ENCODE results near the gene GPR107. TPM values are rescaled to one million over a fixed set of nuclear protein-coding genes. Genes with fewer than 3 reads are reported as not detected.

Gene GPR107
- total and polyA plus RNA-seq, 2 of the 8 experiments (the other 6 are each of a cell fraction or from before 2014, with no cell fraction given), result 19.3 to 30.7 TPM

DNA sequence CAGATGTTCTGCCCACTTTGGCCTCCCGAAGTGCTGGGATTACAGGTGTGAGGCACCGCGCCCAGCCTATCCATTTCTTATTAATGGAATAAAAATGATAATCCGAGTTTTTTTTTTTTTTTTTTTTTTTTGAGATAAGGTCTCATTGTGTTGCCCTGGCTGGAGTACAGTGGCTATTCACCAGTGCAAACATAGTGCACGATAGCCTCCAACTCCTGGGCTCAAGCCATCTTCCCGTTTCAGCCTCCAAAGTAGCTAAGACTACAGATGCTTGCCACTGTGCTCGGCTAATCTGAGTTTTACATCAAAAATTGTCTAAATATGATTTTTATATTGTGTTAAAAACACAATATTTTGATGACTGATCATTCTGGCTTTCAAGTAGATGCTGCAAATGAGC lies 6.6 kb downstream of the GPR107 start:
- Histone ChIP-seq H3K14ac (ENCODE audit: insufficient read length) (no peak overlapping the region), H4K91ac (replicated peaks; ENCODE audit: insufficient read length, low read length) (no peak overlapping the region), H2BK20ac (ENCODE audit: low read length) (no peak overlapping the region), H3K23me2 (ENCODE audit: low read depth, low read length) (no peaks in the 10 kb centered on the region), H3K36me3 (ENCODE audit: control insufficient read depth in 2 of 4, insufficient read depth in 4 of 4, low read length in 3 of 4) (no peaks in the 10 kb centered on the region), H2BK5ac (ENCODE audit: low read depth, low read length) (no peak overlapping the region), H4K5ac (ENCODE audit: insufficient read length, low read depth, low read length) (no peak overlapping the region), H3K27me3 (replicated peaks in 1 of 4; ENCODE audit: control insufficient read depth in 3 of 4, extremely low read depth in 1 of 4, insufficient read depth in 3 of 4, low read length in 3 of 4) (no peaks in the 10 kb centered on the region), H3K4ac (replicated peaks; ENCODE audit: insufficient read length, low read depth, low read length) (no peak overlapping the region), H2BK15ac (ENCODE audit: low read length) (no peak overlapping the region), H4K20me1 (replicated peaks in 1 of 2; ENCODE audit: control insufficient read depth in 1 of 2, insufficient read depth in 2 of 2, low read length in 2 of 2) (peaks cover 0 to 8% of the 10 kb centered on the region in 2 experiments), H2AFZ (ENCODE audit: low read length) (no peak overlapping the region), H3K4me2 (ENCODE audit: insufficient read depth in 1 of 2, low read depth in 2 of 2, low read length in 2 of 2) (no peak overlapping the region), H3K56ac (replicated peaks; ENCODE audit: insufficient read length, low read depth, low read length) (no peak overlapping the region), H2AK5ac (ENCODE audit: low read depth, low read length) (no peak overlapping the region), H2BK120ac (replicated peaks; ENCODE audit: low read depth, low read length) (no peak overlapping the region), H3K23ac (ENCODE audit: insufficient read length) (no peak overlapping the region), H3K4me1 (replicated peaks in 1 of 4; ENCODE audit: control insufficient read depth in 3 of 4, insufficient read depth in 4 of 4, low read length in 3 of 4) (no peaks in the 10 kb centered on the region), H3K9ac (replicated peaks in 1 of 4; ENCODE audit: extremely low read depth in 1 of 4, low read depth in 3 of 4, low read length in 3 of 4) (no peak overlapping the region), H3K27ac (ENCODE audit: low read depth, low read length) (no peak overlapping the region), H3K9me3 (ENCODE audit: insufficient read depth in 2 of 2, low read depth in 1 of 2, low read length in 1 of 2) (no peaks in the 10 kb centered on the region), H2BK12ac (ENCODE audit: low read depth, low read length) (no peak overlapping the region), H3K18ac (ENCODE audit: extremely low read depth, low read length) (no peak overlapping the region), H3K79me1 (ENCODE audit: low read depth, low read length) (no peaks in the 10 kb centered on the region; the same call in 1 of the 2 replicates), H3K4me3 (ENCODE audit: extremely low read depth in 1 of 4, insufficient read depth in 2 of 4, low read depth in 3 of 4, low read length in 4 of 4) (no peak overlapping the region), H3K79me2 (ENCODE audit: control insufficient read depth in 1 of 2, insufficient read depth in 2 of 2, low read length in 2 of 2) (peaks cover 3 to 18% of the 10 kb centered on the region in 2 experiments; a peak in 2 of 4 replicates), H4K8ac (ENCODE audit: extremely low read depth, insufficient read depth, low read length) (no peak overlapping the region)
- no peak for DNase-seq (ENCODE audit: low read depth in 1 of 2, low spot score in 2 of 2)
- WGBS, 2 experiments (ENCODE audit: extremely low coverage in 1 of 2, insufficient coverage in 1 of 2, insufficient read length in 1 of 2, insufficient replicate concordance in 2 of 2, low coverage in 1 of 2, low lambda C conversion rate in 2 of 2, missing lambda C conversion rate in 1 of 2), result 92% methylated on average over 4 of the region's 7 CpGs; no CpG with 5 or more reads in 1 of the 2 experiments
- no peak for TF ChIP-seq GTF2F1 (IDR thresholded peaks at IDR 0.05; ENCODE audit: borderline replicate concordance, low read depth, low read length)
- no peak for TF ChIP-seq BCL11A (IDR thresholded peaks at IDR 0.05; ENCODE audit: low read depth in 2 of 2, low read length in 2 of 2)
- no peak for FAIRE-seq
- CTCF ChIA-PET (ENCODE audit: partially characterized antibody), result no interaction called here
- POLR2A ChIA-PET (ENCODE audit: partially characterized antibody), result interaction anchor here (0.6 to 1.1 kb wide), 3 partner anchors 9 to 114 kb away, joined by 3 to 4 read pairs (median 3); partner anchors contain the start of gene FNBP1
